T-helper 2 cell treated with Interferon-gamma antibody and Interleukin-4, amounts not matched to agents 100 ng/mL and 5 ng/mL, for 36 hours (primary cell): ENCODE data around the gene PTPRS. TPM values are rescaled to one million over a fixed set of nuclear protein-coding genes. Genes with fewer than 3 reads are reported as not detected.

Experiments used
- total RNA-seq: library from RNA; stranded (reverse); gene quantifications from 2 replicates; pipeline ENCODE4 v1.2.3, GENCODE V29; 2022

The PTPRS gene
- total RNA-seq, 1 donor from 2014 or later, result 0.16 TPM

Other genes starting within 250 kb of the PTPRS start
- not detected in 2 replicates for gene ZNRF4, start 114.6 kb upstream of the PTPRS start, total RNA-seq
- gene TINCR, start 227.1 kb upstream of the PTPRS start, total RNA-seq, result 0.23 and 0.39 TPM in 2 replicates